ENCODE measurements around the gene ZNF496. TPM values are rescaled to one million over a fixed set of nuclear protein-coding genes. Genes with fewer than 3 reads are reported as not detected.

Gene ZNF496
- total RNA-seq, 4 donors from 2014 or later = 23.7 to 34.3 (median 33.3) TPM

- 83% methylated on average over 3 of the region's 3 CpGs for WGBS
- H3K9me3 ChIP-seq = no peaks in the 10 kb centered on the region
- no peak for DNase-seq (ENCODE audit: extremely low spot score)
- peaks cover 0 to 12% (median 11%) of the 10 kb centered on the region in 4 donors for H3K36me3 ChIP-seq
- H3K4me3 ChIP-seq = no peak overlapping the region
- H3K27ac ChIP-seq (replicated peaks in 1 of 4) = no peak overlapping the region
- intact Hi-C loops (cut with DNase I) = no loop called here
- H3K27me3 ChIP-seq = no peaks in the 10 kb centered on the region
- peaks cover 0 to 28% (median 12%) of the 10 kb centered on the region in 4 donors for H3K4me1 ChIP-seq
- TF ChIP-seq POLR2AphosphoS5 (IDR thresholded peaks at IDR 0.05) (no peak), CTCF (IDR thresholded peaks at IDR 0.05) (no peak), EP300 (IDR thresholded peaks at IDR 0.05) (no peak), POLR2A (IDR thresholded peaks at IDR 0.05; ENCODE audit: low read depth) (no peak)
Measured at GRCh38 chr1:247338723-247339275, 7.1 kb upstream of the ZNF496 start.

GRCh38 chr1:247337961-247338360 is 6.3 kb upstream of the ZNF496 start:
- peaks cover 4 to 37% (median 18%) of the 10 kb centered on the region in 4 donors for H3K4me1 ChIP-seq
- no peak overlapping the region for H3K4me3 ChIP-seq
- intact Hi-C loops (cut with DNase I) = no loop called here
- H3K27me3 ChIP-seq = no peaks in the 10 kb centered on the region
- no peak overlapping the region for H3K27ac ChIP-seq (replicated peaks in 1 of 4)
- DNase-seq (ENCODE audit: extremely low spot score) = no peak
- WGBS = 82% methylated on average over 11 of the region's 11 CpGs
- peaks cover 0 to 12% (median 11%) of the 10 kb centered on the region in 4 donors for H3K36me3 ChIP-seq
- no peaks in the 10 kb centered on the region for H3K9me3 ChIP-seq
- TF ChIP-seq CTCF (IDR thresholded peaks at IDR 0.05) (no peak), EP300 (IDR thresholded peaks at IDR 0.05) (no peak), POLR2AphosphoS5 (IDR thresholded peaks at IDR 0.05) (no peak), POLR2A (IDR thresholded peaks at IDR 0.05; ENCODE audit: low read depth) (no peak)

- H3K27ac ChIP-seq (replicated peaks in 1 of 4) = no peak overlapping the region
Measured at GRCh38 chr1:247337250-247337746, 5.6 kb upstream of the ZNF496 start.

DNA sequence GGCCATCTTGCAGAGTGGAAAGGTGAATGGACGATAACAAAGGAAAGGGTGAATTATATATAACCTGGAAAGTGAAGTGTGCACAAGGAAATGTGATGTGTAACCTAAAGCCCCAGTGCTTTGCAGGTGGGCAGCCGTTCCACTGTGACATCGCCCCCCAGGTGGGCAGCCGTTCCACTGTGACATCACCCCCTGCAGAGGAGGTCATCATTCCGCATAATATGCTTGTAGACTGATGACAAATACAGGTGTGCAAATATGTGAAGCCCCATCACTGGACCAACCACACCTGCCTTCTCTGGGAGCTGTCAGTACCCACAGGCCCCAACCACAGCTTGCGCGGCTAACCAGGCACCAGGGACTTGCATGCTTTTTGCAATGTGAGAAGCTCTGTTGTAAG is 4.7 kb upstream of the ZNF496 start:
- Histone ChIP-seq H3K9me3 (no peaks in the 10 kb centered on the region), H3K27me3 (no peaks in the 10 kb centered on the region), H3K27ac (replicated peaks in 1 of 4) (no peak overlapping the region), H3K4me1 (peaks cover 10 to 45% (median 28%) of the 10 kb centered on the region in 4 donors), H3K36me3 (peaks cover 0 to 12% (median 11%) of the 10 kb centered on the region in 4 donors), H3K4me3 (no peak overlapping the region)
- intact Hi-C loops (cut with DNase I) = no loop called here
- no peak for DNase-seq (ENCODE audit: extremely low spot score)
- WGBS = 84% methylated on average over 5 of the region's 7 CpGs
- TF ChIP-seq POLR2A (IDR thresholded peaks at IDR 0.05; ENCODE audit: low read depth) (no peak), EP300 (IDR thresholded peaks at IDR 0.05) (no peak), CTCF (IDR thresholded peaks at IDR 0.05) (no peak), POLR2AphosphoS5 (IDR thresholded peaks at IDR 0.05) (no peak)

More at GRCh38 chr1:247337250-247337746, 5.6 kb upstream of the ZNF496 start:
- intact Hi-C loops (cut with DNase I) = no loop called here
- WGBS = 68% methylated on average over 10 of the region's 10 CpGs
- TF ChIP-seq POLR2A (IDR thresholded peaks at IDR 0.05; ENCODE audit: low read depth) (no peak), POLR2AphosphoS5 (IDR thresholded peaks at IDR 0.05) (no peak), CTCF (IDR thresholded peaks at IDR 0.05) (no peak)
- Histone ChIP-seq H3K9me3 (no peaks in the 10 kb centered on the region), H3K27me3 (no peaks in the 10 kb centered on the region), H3K36me3 (peaks cover 0 to 12% (median 11%) of the 10 kb centered on the region in 4 donors), H3K4me1 (peaks cover 8 to 43% (median 25%) of the 10 kb centered on the region in 4 donors), H3K4me3 (no peak overlapping the region)
- DNase-seq (ENCODE audit: extremely low spot score) = no peak

All from esophagus muscularis mucosa (tissue), 4 donors.